ENCODE data around the gene SEC63. TPM values are rescaled to one million over a fixed set of nuclear protein-coding genes. Genes with fewer than 3 reads are reported as not detected.
"Not testable (repeated sequence)": the region's sequence is repeated elsewhere in the genome, so short reads cannot be mapped to it uniquely, and the experiment has no call there.

Gene SEC63
- total RNA-seq, 1 experiment from 2014 or later: 86.2 TPM

GRCh38 chr6:107936162-107936909, 21.7 kb downstream of the SEC63 start:
- no peak overlapping the region for H3K4ac ChIP-seq (ENCODE audit: low read depth, low read length)
- H3K9me3 Mint-ChIP-seq: peaks cover 40 to 61% of the 10 kb centered on the region in 2 experiments
- H3K27me3 Mint-ChIP-seq (ENCODE audit: low read depth): no peaks in the 10 kb centered on the region; the same call in 1 of the 2 replicates
- no peak overlapping the region for H4K91ac ChIP-seq (ENCODE audit: insufficient read length, low read depth, low read length)
- H3K27ac ChIP-seq (ENCODE audit: insufficient read length, low read depth, low read length): no peak overlapping the region
- H3K56ac ChIP-seq (ENCODE audit: insufficient read length, low read depth, low read length): no peak overlapping the region
- no peak overlapping the region for H3K9ac ChIP-seq (ENCODE audit: extremely low read depth, insufficient read length, low read length)
- no peaks in the 10 kb centered on the region for H3K4me1 Mint-ChIP-seq
- H2BK5ac ChIP-seq (ENCODE audit: insufficient read length, low read length): no peak overlapping the region
- H4K20me1 ChIP-seq (ENCODE audit: control insufficient read depth, insufficient read depth, insufficient read length): no peaks in the 10 kb centered on the region
- H2BK20ac ChIP-seq (ENCODE audit: low read depth, low read length, poor library complexity, severe bottlenecking): no peak overlapping the region
- no CpG with 5 or more reads among the region's 3 CpGs for WGBS (ENCODE audit: extremely low coverage, insufficient read length, low lambda C conversion rate)
- H2AK5ac ChIP-seq (ENCODE audit: insufficient read length, low read length): no peak overlapping the region
- H3K14ac ChIP-seq (ENCODE audit: insufficient read depth, low read length): no peak overlapping the region
- no peaks in the 10 kb centered on the region for H3K23me2 ChIP-seq (ENCODE audit: insufficient read length, low read depth, low read length, poor library complexity, severe bottlenecking)
- H4K8ac ChIP-seq (replicated peaks; ENCODE audit: insufficient read length, low read depth, low read length): no peak overlapping the region
- no peak overlapping the region for H3K18ac ChIP-seq (ENCODE audit: insufficient read length, low read depth, low read length)
- H2BK120ac ChIP-seq (ENCODE audit: low read depth, low read length, poor library complexity, severe bottlenecking): no peak overlapping the region
- H3K79me2 ChIP-seq (ENCODE audit: insufficient read depth, low read length): peaks cover 21% of the 10 kb centered on the region; the same call in 1 of the 2 replicates
- no peak overlapping the region for H3T11ph ChIP-seq (ENCODE audit: low read length)
- H2BK12ac ChIP-seq (ENCODE audit: insufficient read length, low read depth, low read length): no peak overlapping the region
- H3K4me2 ChIP-seq (ENCODE audit: insufficient read depth, insufficient read length, low read length): no peak overlapping the region
- H3K27ac Mint-ChIP-seq: no peak overlapping the region
- no peaks in the 10 kb centered on the region; the same call in 1 of the 2 replicates for H3K4me1 ChIP-seq (ENCODE audit: insufficient read depth, low read length)
- no peak overlapping the region for H2BK15ac ChIP-seq (ENCODE audit: low read depth, low read length)
- no peak overlapping the region for H2AFZ ChIP-seq (ENCODE audit: low read length)
- TF ChIP-seq CTCF (conservative IDR thresholded peaks at IDR 0.05): no peak
- no peaks in the 10 kb centered on the region for H3K27me3 ChIP-seq (ENCODE audit: insufficient read depth, low read length)
- peaks cover 50 to 66% (median 59%) of the 10 kb centered on the region in 3 experiments for H3K36me3 Mint-ChIP-seq (ENCODE audit: insufficient read depth in 1 of 3, low read depth in 3 of 3)
- peaks cover 15% of the 10 kb centered on the region for H3K79me1 ChIP-seq (ENCODE audit: insufficient read depth, low read depth, low read length, poor library complexity, severe bottlenecking)
- no peak overlapping the region for H3K4me3 Mint-ChIP-seq
- DNase-seq: no peak
- H3K9me3 ChIP-seq (ENCODE audit: control insufficient read depth, low read depth, low read length): peaks cover 8% of the 10 kb centered on the region
- no peak overlapping the region for H4K5ac ChIP-seq (ENCODE audit: insufficient read length, low read depth, low read length)
- no peak overlapping the region for H3K23ac ChIP-seq (ENCODE audit: insufficient read length, low read depth, low read length)

- no CpG with 5 or more reads among the region's 35 CpGs for WGBS (ENCODE audit: extremely low coverage, insufficient read length, low lambda C conversion rate)
- not testable (repeated sequence) for H3K27me3 ChIP-seq (ENCODE audit: insufficient read depth, low read length); H4K8ac ChIP-seq (replicated peaks; ENCODE audit: insufficient read length, low read depth, low read length); H3K56ac ChIP-seq (ENCODE audit: insufficient read length, low read depth, low read length); H3K4me1 ChIP-seq (ENCODE audit: insufficient read depth, low read length); H2AFZ ChIP-seq (ENCODE audit: low read length); H4K91ac ChIP-seq (ENCODE audit: insufficient read length, low read depth, low read length); H2AK5ac ChIP-seq (ENCODE audit: insufficient read length, low read length); H3K27ac Mint-ChIP-seq; H3T11ph ChIP-seq (ENCODE audit: low read length); H4K20me1 ChIP-seq (ENCODE audit: control insufficient read depth, insufficient read depth, insufficient read length); H2BK15ac ChIP-seq (ENCODE audit: low read depth, low read length); H3K18ac ChIP-seq (ENCODE audit: insufficient read length, low read depth, low read length); H3K4me2 ChIP-seq (ENCODE audit: insufficient read depth, insufficient read length, low read length); H2BK120ac ChIP-seq (ENCODE audit: low read depth, low read length, poor library complexity, severe bottlenecking); H3K4ac ChIP-seq (ENCODE audit: low read depth, low read length); H3K14ac ChIP-seq (ENCODE audit: insufficient read depth, low read length); H3K4me3 Mint-ChIP-seq; H3K27me3 Mint-ChIP-seq (ENCODE audit: low read depth); H3K23ac ChIP-seq (ENCODE audit: insufficient read length, low read depth, low read length); H2BK20ac ChIP-seq (ENCODE audit: low read depth, low read length, poor library complexity, severe bottlenecking); DNase-seq; H3K27ac ChIP-seq (ENCODE audit: insufficient read length, low read depth, low read length); H3K9me3 ChIP-seq (ENCODE audit: control insufficient read depth, low read depth, low read length); H2BK12ac ChIP-seq (ENCODE audit: insufficient read length, low read depth, low read length); H3K23me2 ChIP-seq (ENCODE audit: insufficient read length, low read depth, low read length, poor library complexity, severe bottlenecking); H3K4me1 Mint-ChIP-seq; H3K9ac ChIP-seq (ENCODE audit: extremely low read depth, insufficient read length, low read length); H2BK5ac ChIP-seq (ENCODE audit: insufficient read length, low read length); H4K5ac ChIP-seq (ENCODE audit: insufficient read length, low read depth, low read length)
- peaks cover 40 to 66% of the 10 kb centered on the region in 2 experiments for H3K9me3 Mint-ChIP-seq
- peaks cover 11% of the 10 kb centered on the region for H3K79me1 ChIP-seq (ENCODE audit: insufficient read depth, low read depth, low read length, poor library complexity, severe bottlenecking)
- peaks cover 56 to 66% (median 65%) of the 10 kb centered on the region in 3 experiments for H3K36me3 Mint-ChIP-seq (ENCODE audit: insufficient read depth in 1 of 3, low read depth in 3 of 3)
- H3K79me2 ChIP-seq (ENCODE audit: insufficient read depth, low read length): peaks cover 20% of the 10 kb centered on the region; the same call in 1 of the 2 replicates
Observed at GRCh38 chr6:107934229-107934628, 23.8 kb downstream of the SEC63 start.

All from H9 (cell line).